GM03348 (cell line): ENCODE data around the gene CSK.
"Not testable (repeated sequence)": the region's sequence is repeated elsewhere in the genome, so short reads cannot be mapped to it uniquely, and the experiment has no call there.

Source experiments
- DNase-seq: peaks from one replicate; pipeline ENCODE4 v3.0.0; 2012; ENCODE audit warnings: low spot score

CSK gene

DNA sequence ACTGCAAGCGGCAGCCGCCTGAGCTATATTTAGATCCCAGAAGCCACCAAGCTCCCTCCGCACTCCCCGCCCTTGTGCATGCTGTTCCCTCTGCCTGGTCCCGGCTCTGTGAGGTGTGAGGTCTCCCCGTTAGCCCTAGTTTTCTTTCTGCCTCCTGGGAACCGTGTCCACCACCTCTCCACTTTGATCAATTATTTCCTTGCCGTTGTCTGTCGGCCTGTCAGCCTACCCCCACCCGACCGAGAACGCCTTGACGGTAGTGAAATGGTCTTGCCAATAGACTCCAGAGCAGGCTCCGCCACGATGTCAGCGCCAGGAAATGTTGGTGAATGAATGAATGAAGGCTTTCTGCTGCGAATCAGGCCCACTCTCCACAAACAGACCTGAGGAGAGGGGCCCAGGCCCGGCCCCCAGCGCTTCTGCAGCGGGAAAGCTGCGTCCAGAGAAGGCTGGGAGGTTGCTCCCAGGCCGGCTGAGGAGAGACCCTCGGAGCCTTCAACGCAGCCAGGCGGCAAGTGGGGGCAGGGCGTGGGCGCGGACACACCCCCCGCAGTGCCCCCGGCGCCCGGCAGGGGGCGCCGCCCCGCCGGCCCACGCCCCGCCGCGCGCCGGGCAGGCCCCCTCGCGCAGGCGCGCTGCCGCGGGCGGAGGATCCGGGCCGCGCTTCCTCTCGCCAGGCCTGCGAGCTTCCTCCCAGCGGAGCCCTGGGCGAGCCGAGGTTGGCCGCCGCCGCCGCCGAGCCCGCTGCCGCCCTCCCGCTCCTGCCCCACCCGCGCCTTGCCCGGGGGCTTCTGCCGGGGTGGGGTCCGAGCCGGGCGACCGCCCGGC is at the start of gene CSK:
Gene CSK (plus strand): TSS at position 650 of the 828 bp plus-strand sequence. CDS start 16,218 bp downstream, outside the sequence.
- peak; percentile 99 for DNase-seq

DNA sequence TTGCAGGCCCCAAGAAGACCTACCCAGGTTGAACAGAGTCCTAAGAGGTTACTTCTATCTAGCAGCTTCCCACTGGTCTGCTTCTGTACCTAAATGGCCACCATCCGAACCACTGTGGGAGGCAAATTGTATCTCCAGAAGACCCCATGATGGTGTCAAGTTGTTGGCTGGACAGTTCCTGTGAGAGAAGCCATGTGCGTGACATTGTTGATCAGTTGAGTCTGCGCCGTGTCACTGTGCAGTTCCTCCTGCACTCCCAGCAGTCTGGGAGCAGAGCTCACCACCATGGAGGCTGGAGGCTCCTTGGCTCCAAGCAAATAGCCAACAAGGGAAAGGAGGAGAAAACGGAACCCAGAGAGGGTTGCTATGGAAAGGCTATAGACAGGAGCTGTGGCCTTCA is 49.0 kb upstream of the CSK start:
- no peak for DNase-seq

DNA sequence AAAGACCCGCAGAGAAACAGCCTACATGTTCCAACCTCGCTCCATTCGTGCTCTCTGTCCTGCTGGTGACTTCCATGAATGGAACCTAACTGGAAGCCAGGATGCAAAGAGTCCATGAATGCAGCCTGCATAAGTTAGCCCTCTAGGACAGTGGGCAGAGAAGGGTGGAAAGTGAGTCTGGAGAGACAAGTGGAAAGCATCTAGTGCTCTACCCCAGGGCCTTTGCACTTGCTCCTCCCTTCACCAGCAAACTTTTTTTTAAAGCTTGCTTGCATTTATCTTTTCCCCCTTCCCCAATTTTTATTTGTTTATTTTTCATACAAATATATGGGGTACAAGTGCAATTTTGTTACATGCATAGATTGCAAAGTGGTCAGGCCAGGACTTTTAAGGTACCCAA is 48.6 kb upstream of the CSK start:
- no peak for DNase-seq

DNA sequence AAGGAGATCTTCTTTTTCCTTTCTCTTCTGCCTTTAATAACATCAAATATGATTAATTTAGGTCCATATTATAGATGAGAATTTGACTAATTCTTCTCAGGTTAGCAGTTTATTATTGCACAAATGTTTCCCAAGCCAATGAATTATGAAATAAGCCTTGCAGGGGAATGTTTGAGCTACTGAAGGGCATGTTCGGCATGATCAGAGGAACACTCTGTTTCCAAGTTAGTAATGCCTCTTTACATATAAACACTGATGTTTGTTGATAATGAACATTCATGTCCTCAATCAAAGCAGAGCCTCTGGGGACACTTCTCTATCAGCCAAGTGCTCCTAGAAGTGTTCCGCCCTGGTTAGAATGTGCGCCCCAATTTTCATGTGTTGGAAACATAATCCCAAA is 46.6 kb upstream of the CSK start:
- no peak for DNase-seq

DNA sequence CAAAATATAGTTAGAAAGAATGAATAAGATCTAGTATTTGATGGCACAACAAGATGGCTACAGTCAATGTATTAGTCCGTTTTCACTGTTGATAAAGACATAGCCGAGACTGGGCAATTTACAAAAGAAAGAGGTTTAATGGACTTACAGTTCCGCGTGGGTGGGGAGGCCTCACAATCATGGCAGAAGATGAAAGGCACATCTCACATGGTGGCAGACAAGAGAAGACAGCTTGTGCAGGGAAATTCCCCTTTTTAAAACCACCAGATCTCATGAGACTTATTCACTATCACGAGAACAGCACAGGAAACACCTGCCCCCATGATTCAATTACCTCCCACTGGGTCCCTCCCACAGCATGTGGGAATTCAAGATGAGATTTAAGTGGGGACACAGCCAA is 43.6 kb upstream of the CSK start:
- not testable (repeated sequence) for DNase-seq

DNA sequence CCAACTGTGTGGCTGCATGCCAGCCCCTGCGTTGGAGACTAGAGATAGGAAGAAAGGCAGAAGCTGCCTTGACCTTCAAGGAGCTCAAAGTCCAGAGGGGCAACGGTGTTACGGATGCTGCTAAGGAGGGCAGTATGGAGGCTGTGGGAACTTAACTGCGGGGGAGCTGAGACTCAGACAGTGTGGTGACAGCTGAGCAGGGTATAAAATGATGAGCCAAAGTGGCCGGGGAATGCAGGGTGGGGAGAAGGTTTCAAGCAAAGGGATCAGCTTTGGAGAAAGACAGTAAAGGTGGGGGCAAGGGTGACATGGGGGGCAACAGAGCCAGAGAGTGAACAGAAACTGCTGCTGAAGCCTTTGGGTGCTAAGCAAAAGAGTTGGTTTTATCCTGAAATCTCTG is 39.5 kb upstream of the CSK start:
- no peak for DNase-seq

DNA sequence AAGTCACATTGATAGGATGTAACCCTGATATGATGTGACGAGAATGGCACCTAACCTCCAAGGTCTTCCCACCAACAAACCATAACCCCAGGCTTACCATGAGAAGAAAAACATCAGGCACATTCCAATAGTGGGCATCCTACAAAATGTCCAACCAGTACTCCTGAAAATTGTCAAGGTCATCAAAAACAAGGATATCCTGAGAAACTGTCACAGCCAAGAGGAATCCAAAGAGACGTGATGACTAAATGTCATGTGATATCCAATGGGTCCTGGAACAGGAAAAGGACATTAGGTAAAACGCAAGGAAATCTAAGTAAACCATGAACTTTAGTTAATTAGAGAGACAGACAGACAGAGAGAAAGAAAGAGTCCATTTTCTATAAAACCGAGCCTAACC is 35.5 kb upstream of the CSK start:
- DNase-seq: no peak

DNA sequence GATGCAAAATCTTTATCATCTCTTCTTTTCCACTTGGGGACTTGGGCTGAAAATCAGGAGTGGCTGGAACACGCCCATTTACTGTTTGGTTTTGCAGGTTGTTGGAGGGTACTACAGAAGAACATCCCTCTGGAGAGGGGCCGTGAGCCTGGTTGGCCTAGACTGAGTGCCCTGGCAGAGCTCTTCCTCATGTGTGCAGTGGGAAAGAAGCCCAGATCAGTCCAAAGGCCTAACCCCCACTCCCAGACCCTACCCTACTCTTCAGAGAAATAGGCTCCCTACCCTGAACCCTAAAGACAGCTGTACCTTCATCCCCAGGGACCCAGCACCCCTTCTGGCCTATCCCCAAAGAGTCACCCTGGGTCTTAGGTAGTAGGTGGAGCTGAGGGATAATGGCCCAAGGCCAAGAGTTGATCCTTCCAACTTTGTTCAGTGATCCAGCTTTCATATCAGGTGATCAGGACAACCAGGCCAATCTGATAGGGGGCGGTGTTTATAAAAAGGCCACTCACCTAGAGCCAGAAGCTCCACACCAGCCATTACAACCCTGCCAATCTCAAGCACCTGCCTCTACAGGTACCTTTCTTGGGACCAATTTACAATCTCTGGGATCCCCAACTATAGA is 33.4 kb upstream of the CSK start, which contains the start of gene CYP1A2:
Gene CYP1A2 (plus strand): TSS at position 524 of the 625 bp plus-strand sequence. CDS start 894 bp downstream, outside the sequence.
- no peak for DNase-seq

DNA sequence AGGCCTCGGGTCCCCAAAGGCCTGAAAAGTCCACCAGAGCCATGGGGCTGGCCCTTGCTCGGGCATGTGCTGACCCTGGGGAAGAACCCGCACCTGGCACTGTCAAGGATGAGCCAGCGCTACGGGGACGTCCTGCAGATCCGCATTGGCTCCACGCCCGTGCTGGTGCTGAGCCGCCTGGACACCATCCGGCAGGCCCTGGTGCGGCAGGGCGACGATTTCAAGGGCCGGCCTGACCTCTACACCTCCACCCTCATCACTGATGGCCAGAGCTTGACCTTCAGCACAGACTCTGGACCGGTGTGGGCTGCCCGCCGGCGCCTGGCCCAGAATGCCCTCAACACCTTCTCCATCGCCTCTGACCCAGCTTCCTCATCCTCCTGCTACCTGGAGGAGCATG is 32.0 kb upstream of the CSK start:
- no peak for DNase-seq

DNA sequence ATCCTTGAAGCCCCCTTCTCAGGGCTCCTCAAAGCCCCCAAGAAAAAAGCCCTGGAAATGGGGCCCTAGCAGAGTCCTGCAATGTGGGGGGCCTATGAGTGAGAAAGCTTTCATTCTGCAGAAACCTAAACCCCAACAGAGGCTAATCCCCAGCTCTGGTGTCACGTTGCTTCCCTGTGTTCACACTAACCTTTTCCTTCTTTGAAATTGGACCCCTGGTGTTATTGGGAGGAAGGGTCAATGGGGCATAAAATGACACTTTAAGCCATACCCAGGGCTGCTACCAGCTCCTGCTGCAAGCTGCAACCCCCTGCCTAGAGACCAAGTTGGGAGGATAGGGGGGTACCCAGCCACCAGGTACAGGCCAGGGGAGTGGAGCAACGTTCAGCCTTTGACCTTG is 31.1 kb upstream of the CSK start:
- DNase-seq: no peak

DNA sequence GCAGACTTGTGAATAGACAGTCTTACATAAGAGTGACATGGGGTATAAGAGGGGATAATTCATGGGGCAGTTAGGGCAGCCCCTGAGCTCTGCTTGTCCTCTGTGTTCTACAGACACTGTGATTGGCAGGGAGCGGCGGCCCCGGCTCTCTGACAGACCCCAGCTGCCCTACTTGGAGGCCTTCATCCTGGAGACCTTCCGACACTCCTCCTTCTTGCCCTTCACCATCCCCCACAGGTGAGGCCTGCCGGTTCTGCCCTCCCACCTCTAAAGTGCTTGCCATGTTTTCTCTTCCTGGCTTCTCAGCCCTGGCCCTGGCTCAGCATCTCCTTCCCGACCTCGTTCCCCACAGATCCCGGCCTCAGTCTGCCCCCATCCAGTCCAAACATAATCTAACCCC is 29.9 kb upstream of the CSK start:
- DNase-seq: no peak

DNA sequence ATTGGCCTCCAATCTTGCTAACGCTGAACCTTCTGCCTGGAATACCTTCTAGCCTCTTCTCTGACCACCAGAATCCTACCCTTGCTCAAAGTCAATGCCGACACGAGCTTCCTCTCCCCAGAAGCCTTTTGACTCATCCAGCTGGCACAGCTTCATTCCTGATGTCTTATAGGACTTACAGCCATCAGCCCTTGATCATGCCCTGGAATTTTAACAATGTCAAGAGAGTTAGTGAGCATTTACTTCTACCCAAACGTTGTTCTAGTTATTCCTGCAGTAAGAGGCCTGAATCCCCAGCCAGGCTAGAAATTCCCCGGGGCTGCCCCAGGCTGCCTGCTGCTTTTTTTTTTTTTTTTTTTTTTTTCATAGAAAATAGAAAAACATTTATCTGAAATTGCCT is 29.3 kb upstream of the CSK start:
- DNase-seq: peak; percentile 60

DNA sequence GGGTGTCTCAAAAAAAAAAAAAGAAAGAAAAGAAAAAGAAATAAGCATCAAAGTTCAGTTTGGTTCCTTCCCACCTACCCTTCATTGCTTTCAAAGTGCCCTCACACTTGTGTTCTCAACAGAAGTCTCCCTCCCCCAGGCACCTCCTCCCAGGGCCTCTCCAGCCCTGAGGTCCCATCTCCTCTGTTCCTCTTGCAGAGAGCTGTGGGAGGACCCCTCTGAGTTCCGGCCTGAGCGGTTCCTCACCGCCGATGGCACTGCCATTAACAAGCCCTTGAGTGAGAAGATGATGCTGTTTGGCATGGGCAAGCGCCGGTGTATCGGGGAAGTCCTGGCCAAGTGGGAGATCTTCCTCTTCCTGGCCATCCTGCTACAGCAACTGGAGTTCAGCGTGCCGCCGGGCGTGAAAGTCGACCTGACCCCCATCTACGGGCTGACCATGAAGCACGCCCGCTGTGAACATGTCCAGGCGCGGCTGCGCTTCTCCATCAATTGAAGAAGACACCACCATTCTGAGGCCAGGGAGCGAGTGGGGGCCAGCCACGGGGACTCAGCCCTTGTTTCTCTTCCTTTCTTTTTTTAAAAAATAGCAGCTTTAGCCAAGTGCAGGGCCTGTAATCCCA is 27.2 kb upstream of the CSK start:
- no peak for DNase-seq

DNA sequence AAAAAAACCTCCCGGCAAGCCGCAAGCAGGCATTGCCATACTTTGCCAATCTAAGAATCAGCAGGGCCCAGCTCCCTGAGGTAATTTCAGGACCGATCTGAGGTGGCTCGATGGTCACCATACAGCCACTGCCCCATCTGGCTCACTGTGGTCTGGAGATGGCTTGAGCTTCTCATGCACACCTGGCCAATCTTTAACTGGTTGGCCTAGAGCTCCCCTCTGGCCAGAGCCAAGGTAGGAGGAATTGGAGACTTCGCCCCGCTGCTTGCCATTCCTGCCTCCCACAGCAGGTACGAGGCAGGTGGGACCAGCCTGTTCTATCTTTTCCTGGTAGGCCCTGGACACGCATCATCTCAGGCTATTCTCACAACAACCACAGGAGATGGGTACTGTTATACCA is 23.1 kb upstream of the CSK start:
- DNase-seq: no peak

DNA sequence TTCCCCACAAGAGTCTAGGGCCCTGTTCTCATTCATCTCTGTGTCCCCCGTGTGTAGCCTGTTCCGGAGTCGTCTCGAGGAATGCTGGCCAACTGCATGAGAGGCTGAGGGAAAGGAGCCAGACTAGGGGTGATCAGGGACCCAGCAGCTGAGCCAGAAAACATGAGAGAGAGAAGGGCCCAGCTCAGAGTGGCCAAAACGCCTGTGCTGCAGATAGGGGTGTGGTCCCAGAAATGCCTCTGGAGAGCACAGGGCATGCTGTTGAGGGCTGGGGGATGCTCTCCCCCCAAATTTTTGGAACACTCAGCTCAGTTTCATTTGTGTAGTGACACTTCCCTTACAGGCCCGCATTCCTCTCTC is 19.1 kb upstream of the CSK start:
- DNase-seq: no peak

DNA sequence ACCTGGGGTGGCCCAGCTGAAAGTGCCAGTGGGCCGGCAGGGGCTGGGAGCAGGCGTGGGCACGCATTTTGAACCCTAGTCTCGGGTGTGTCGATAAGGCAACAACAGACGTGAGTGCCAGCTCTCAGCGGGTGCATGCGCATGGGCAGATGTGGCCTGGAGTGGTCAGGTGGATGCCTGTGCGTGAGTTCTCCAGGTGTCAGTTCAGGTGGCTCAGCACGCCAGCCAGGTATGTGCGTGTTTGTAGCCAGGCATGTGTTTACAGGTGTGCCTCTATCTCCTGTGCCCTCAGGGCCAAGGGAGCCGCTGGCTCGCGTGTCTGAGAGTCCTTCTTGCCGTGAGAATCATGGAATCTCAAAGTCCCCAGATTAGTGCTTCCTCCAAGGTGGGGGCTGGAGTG is 18.5 kb upstream of the CSK start:
- no peak for DNase-seq

DNA sequence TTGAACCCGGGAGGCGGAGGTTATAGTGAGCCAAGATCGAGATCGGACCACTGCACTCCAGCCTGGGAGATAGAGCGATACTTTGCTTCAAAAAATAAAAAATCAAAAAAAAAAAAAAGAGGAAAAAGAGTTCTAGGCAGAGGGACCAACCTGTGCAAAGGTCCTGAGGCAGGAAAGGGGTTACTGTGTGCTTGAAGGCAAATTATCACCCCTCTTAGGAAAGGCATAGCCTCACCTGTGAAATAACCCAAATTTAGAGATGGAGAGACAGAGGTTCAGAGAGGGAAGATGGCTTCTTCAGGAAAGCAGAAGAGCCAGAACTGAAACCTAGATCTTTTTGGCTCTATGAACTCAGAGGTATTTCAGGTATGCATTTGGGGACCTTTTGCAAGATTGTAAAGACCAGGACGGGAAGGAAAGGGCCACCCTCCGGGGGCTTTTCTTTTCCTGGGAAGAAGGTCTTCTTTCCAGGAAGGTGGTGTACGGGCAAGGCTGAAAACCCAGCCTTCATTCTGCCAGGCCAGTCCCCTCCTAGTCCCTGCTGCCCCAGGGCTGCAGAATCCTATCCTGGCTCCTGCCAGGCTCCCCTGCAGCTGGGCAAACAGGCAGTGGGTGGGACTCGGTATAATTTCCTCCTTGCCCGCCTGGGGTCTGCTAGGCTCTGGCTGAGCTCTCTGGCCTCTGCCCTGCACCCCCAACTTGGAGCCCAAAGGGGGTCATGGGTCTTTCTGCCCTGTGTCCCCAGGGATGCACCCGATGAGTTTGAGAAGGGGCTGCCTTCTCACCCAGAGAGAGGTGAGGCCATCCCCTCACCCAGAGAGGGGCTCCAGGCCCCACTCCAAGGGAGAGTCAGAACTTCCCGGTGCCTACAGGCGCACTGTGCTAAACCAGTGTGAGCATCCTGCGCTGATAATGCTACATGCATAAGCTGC is 14.4 kb upstream of the CSK start:
- no peak for DNase-seq

DNA sequence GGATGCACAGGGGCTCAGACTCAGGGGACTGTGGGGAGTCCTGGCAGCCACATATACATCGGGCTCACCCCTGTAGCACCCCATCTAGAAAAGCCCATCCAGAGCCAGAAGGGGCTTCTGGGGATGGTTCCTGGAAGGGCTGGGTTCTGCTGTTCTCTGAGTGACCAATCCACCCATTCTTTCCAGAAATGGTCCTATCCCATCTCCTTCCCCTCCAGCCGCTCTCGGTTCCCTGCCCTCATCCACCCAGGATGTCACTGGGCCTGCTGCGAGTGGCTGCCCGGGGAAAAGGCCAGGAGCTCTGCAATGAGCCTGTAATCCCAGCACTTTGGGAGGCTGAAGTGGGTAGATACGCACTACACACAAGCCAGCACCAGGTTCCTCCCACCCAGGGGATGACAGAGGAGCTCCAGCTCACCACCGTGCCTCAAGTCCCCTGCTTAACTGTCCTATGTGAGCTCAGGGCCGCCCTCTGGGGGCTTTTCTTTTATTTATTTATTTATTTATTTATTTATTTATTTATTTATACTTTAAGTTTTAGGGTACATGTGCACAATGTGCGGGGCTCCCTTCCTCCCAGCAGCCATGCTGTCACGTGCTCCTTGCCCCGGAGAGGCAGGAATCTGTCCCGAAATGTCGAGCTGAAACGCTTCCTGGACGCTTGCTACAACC is 13.6 kb upstream of the CSK start:
- DNase-seq: no peak

DNA sequence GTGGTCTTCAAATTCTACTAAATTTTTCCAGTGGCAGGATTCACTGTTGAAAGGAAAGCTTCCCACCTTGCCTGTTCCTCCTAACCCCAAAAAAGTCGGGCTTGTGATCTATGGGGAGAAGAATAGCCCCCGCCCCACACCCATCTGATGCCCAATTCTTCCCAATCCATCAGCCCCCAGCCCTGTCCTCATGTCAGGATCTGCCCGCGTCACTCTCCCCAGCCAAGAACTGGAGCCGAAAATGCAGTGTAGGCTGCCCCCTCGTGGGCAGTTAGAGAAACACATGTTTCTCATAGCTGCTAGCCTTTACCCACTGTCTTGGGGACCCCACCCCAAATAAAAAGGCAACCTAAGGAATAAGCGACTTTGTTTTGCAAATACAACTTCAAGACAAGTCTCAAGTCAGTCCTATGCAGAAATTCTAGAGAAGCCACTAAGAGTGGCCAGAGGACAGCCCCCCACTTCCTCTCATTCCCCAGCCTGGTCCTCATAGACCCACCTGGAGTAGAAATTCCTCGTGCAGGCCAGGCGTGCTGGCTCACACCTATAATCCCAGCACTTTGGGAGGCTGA is 13.0 kb upstream of the CSK start:
- DNase-seq: peak; percentile 88

DNA sequence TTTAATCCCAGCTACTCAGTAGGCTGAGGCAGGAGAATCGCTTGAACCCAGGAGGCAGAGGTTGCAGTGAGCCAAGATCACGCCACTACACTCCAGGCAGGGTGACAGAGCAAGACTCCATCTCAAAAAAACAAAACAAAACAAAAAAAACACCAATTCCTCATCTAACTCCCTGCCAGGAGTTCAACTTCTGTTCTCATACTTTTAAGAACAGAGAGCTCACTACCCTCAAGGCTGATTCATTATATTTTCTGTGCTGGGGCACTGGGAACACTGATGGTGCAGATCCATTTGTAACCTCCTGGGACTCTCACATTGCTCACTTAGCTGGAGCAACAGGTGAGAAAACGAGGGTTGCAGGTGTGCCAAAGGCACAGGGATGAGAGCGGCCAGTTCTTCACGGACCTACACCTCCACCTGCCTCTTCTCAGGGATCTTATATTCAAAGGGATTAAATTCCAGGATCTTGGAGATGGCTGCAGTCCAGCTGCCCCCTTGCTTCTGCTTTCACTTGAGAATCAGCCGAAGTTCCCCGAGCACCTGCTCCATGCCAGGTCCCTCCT is 12.3 kb upstream of the CSK start:
- DNase-seq: no peak
